GM12891 (cell line): ENCODE results near the gene AP2S1.
"Not testable (repeated sequence)": the region's sequence is repeated elsewhere in the genome, so short reads cannot be mapped to it uniquely, and the experiment has no call there.

Experiments
- DNase-seq: peaks from one replicate; pipeline ENCODE4 v3.0.0; 2011; ENCODE audit warnings: low spot score; ENCODE audit not compliant: insufficient read length
- FAIRE-seq: peaks from 2 replicates; lab custom pipeline; 2011; peaks lifted over from hg19 to GRCh38; lab: Jason Lieb, UNC
- PAX5 ChIP-seq: IDR thresholded peaks from 2 replicates; pipeline ENCODE4 v1.6.1; 2011; ENCODE audit warnings: low read length, moderate library complexity, mild to moderate bottlenecking; ENCODE audit not compliant: insufficient read depth, severe bottlenecking
- POLR2A ChIP-seq: IDR thresholded peaks from 2 replicates; pipeline ENCODE4 v1.6.1; 2011; ENCODE audit warnings: low read depth, low read length, control low read depth
- POLR2AphosphoS5 ChIP-seq: IDR thresholded peaks from 2 replicates; pipeline ENCODE4 v1.6.1; 2011; ENCODE audit warnings: low read depth, low read length, control low read depth
- POU2F2 ChIP-seq: IDR thresholded peaks from 2 replicates; pipeline ENCODE4 v1.6.1; 2011; ENCODE audit warnings: low read depth, mild to moderate bottlenecking, control low read depth, low read length, moderate library complexity
- SPI1 ChIP-seq: IDR thresholded peaks from 2 replicates; pipeline ENCODE4 v1.6.1; 2011; ENCODE audit warnings: low read depth, low read length, control low read depth
- TAF1 ChIP-seq: IDR thresholded peaks from 2 replicates; pipeline ENCODE4 v1.6.1; 2011; ENCODE audit warnings: low read depth, low read length, control low read depth

Gene AP2S1

GRCh38 chr19:46824890-46825730 is 25.5 kb downstream of the AP2S1 start:
- FAIRE-seq (peak; percentile 40), DNase-seq (no peak)
- TF ChIP-seq TAF1, result no peak
- 0 out of 2 replicates have a peak, but pooled peaks have one; percentile 22 for TF ChIP-seq SPI1

GRCh38 chr19:46823049-46823448 is 27.6 kb downstream of the AP2S1 start:
- TF ChIP-seq PAX5 (no peak), POLR2A (no peak)
- no peak for DNase-seq
- FAIRE-seq, result no peak

- not testable (repeated sequence) for DNase-seq, FAIRE-seq
These were observed 28.2 kb downstream of the AP2S1 start for GRCh38 chr19:46822410-46822787.

- TF ChIP-seq PAX5 (peak; percentile 13), POLR2A (peak; percentile 67), POU2F2 (no peak), POLR2AphosphoS5 (peak; percentile 68; the same call in 1 of the 2 replicates), SPI1 (no peak), TAF1 (peak; percentile 32; the same call in 1 of the 2 replicates)
- no peak for DNase-seq
- FAIRE-seq, result peak; percentile 86
These were observed 28.9 kb downstream of the AP2S1 start for GRCh38 chr19:46821512-46822409.

- FAIRE-seq (no peak), DNase-seq (no peak)
- no peak for TF ChIP-seq TAF1
- no peak for TF ChIP-seq POLR2A
- TF ChIP-seq POU2F2, result no peak
- TF ChIP-seq POLR2AphosphoS5, result no peak
- TF ChIP-seq SPI1, result no peak
- no peak for TF ChIP-seq PAX5
These were observed 31.8 kb downstream of the AP2S1 start for GRCh38 chr19:46818812-46819211.

GRCh38 chr19:46815833-46816627 is 34.6 kb downstream of the AP2S1 start:
- FAIRE-seq (no peak), DNase-seq (no peak)
- TF ChIP-seq POLR2AphosphoS5, result no peak
- no peak for TF ChIP-seq POLR2A
- TF ChIP-seq TAF1, result no peak
- no peak for TF ChIP-seq PAX5

GRCh38 chr19:46813839-46814358 is 36.7 kb downstream of the AP2S1 start:
- DNase-seq, result no peak
- no peak for FAIRE-seq
- TF ChIP-seq POLR2AphosphoS5, result no peak
- TF ChIP-seq TAF1, result no peak
- no peak for TF ChIP-seq POLR2A
- no peak for TF ChIP-seq POU2F2
- TF ChIP-seq PAX5, result no peak
- no peak for TF ChIP-seq SPI1

GRCh38 chr19:46812977-46813838 is 37.4 kb downstream of the AP2S1 start:
- TF ChIP-seq SPI1, result no peak
- no peak for TF ChIP-seq TAF1
- no peak for TF ChIP-seq POLR2AphosphoS5
- no peak for TF ChIP-seq POLR2A
- no peak for TF ChIP-seq PAX5
- no peak for TF ChIP-seq POU2F2
- FAIRE-seq (no peak), DNase-seq (no peak)
